ENCODE results near the gene IDH1. TPM values are rescaled to one million over a fixed set of nuclear protein-coding genes. Genes with fewer than 3 reads are reported as not detected.

IDH1 gene
- total RNA-seq, 2 experiments from 2014 or later, result 25.1 to 27.3 TPM

GRCh38 chr2:208189810-208190503 lies 64.9 kb downstream of the IDH1 start, which contains the start of gene C2orf80:
Gene C2orf80 (minus strand): TSS chr2:208190030. CDS start chr2:208186986, 3,044 bp downstream.
- no peak for DNase-seq
- H3K4me3 Mint-ChIP-seq, result no peak within 1 kb of the TSS
- H3K27ac Mint-ChIP-seq, result no peak within 1 kb of the TSS
- ChIA-PET CTCF (interaction anchor here (0.6 to 0.9 kb wide), 3 partner anchors 14 to 164 kb away, joined by 3 to 4 read pairs (median 3); no protein-coding TSS in a partner anchor), POLR2A (no interaction called here)
- no peaks in the 10 kb centered on the region for H3K36me3 Mint-ChIP-seq (ENCODE audit: low read depth)
- no peaks in the 10 kb centered on the region for H3K4me1 Mint-ChIP-seq
- H3K27me3 Mint-ChIP-seq, result peaks cover 3% of the 10 kb centered on the region
- H3K9me3 Mint-ChIP-seq, result no peaks in the 10 kb centered on the region

GRCh38 chr2:208189069-208189809 lies 65.6 kb downstream of the IDH1 start:
- ChIA-PET CTCF (interaction anchor here (0.7 kb wide), 1 partner anchor 15 kb away, joined by 3 read pairs; no protein-coding TSS in a partner anchor), POLR2A (no interaction called here)
- Mint-ChIP-seq H3K27ac (no peak overlapping the region), H3K4me1 (no peaks in the 10 kb centered on the region), H3K27me3 (peaks cover 9% of the 10 kb centered on the region), H3K36me3 (ENCODE audit: low read depth) (no peaks in the 10 kb centered on the region), H3K9me3 (no peaks in the 10 kb centered on the region), H3K4me3 (no peak overlapping the region)
- DNase-seq, result no peak

GRCh38 chr2:208186893-208187292 lies 68.0 kb downstream of the IDH1 start:
- Mint-ChIP-seq H3K4me3 (no peak overlapping the region), H3K9me3 (no peaks in the 10 kb centered on the region), H3K27ac (no peak overlapping the region), H3K4me1 (no peaks in the 10 kb centered on the region), H3K36me3 (ENCODE audit: low read depth) (no peaks in the 10 kb centered on the region), H3K27me3 (peaks cover 18% of the 10 kb centered on the region)
- no peak for DNase-seq
- POLR2A ChIA-PET, result no interaction called here
- CTCF ChIA-PET, result no interaction called here

GRCh38 chr2:208186465-208186864 lies 68.4 kb downstream of the IDH1 start:
- Mint-ChIP-seq H3K4me3 (no peak overlapping the region), H3K9me3 (no peaks in the 10 kb centered on the region), H3K27ac (no peak overlapping the region), H3K27me3 (peaks cover 18% of the 10 kb centered on the region), H3K4me1 (no peaks in the 10 kb centered on the region), H3K36me3 (ENCODE audit: low read depth) (no peaks in the 10 kb centered on the region)
- no peak for DNase-seq
- ChIA-PET CTCF (no interaction called here), POLR2A (no interaction called here)

Other genes starting within 250 kb of the IDH1 start
- 1 to 10 TPM; 6.7 to 7.7 TPM for gene PLEKHM3, start 229.5 kb downstream of the IDH1 start, total RNA-seq
- gene CRYGD, start 130.5 kb downstream of the IDH1 start, total RNA-seq, result not detected
- gene CRYGC, start 125.2 kb downstream of the IDH1 start, total RNA-seq, result not detected
- gene CRYGB, start 108.9 kb downstream of the IDH1 start, total RNA-seq, result not detected
- not detected for gene CRYGA, start 91.5 kb downstream of the IDH1 start, total RNA-seq
- gene C2orf80, start 65.0 kb downstream of the IDH1 start, total RNA-seq, result not detected
- 10 to 100 TPM; 32.7 to 34.7 TPM for gene PIKFYVE, start 11.2 kb upstream of the IDH1 start, total RNA-seq
- gene PTH2R, start 151.7 kb upstream of the IDH1 start, total RNA-seq, result under 1 TPM in 1 of 2 experiments, not detected in 1; 0.10 TPM

Data from activated CD4-positive, alpha-beta T cell treated with anti-CD3 and anti-CD28 coated beads, Interleukin-2, amount 10 ng/mL, durations not matched to agents 7 days and 5 days (primary cell).